HG02943 (cell line): Measurements from ENCODE around the gene WASF2.
A peak's percentile ranks its signal among the peaks of the same experiment; 100 is the strongest.

Experiments
- ATAC-seq: cut with Tn5 transposase; IDR thresholded peaks from one replicate; pipeline ENCODE4 v1.9.1; 2021; ENCODE audit warnings: mild to moderate bottlenecking, low read depth, moderate library complexity; ENCODE audit not compliant: unreplicated experiment

The WASF2 gene

GRCh38 chr1:27363766-27364695, 125.9 kb downstream of the WASF2 start:
- no peak for ATAC-seq

DNA sequence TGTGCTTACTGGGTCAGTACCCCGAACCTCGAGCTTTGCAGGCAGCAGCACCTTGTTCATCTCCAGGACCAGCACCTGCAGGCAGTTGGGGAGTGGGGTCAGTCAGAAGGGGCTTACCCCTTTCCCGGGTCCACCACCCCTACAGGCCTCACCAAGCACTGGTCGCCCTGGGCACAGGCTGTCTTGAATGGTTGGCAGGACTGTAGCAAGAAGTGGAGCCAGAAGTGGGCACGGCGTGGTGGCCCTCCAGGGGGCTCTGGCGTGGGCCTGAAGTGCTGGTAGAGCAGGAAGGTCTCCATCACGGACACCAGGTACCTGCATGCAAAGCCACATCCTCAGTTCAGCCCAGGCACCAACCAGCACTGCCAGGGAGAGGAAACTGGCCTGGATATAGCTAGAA, 128.4 kb downstream of the WASF2 start:
- ATAC-seq: no peak

DNA sequence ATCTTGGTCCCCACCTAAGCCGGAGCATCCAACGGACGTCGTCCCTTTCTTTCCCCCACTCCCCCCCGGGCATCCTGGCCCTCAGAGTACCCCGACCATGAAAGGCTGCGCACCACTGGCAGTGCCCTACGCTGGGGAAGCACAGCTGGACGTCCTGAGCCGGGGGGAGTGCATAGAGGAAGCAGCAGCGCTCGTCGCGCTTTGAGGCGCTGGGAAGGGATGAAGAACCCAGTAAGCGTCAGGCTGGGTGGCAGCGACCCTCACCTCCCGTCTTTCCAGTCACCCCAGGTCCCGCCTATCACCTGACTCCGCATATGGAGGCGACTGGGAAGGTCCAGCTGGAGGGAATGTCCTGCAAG, 128.9 kb downstream of the WASF2 start:
- no peak for ATAC-seq

DNA sequence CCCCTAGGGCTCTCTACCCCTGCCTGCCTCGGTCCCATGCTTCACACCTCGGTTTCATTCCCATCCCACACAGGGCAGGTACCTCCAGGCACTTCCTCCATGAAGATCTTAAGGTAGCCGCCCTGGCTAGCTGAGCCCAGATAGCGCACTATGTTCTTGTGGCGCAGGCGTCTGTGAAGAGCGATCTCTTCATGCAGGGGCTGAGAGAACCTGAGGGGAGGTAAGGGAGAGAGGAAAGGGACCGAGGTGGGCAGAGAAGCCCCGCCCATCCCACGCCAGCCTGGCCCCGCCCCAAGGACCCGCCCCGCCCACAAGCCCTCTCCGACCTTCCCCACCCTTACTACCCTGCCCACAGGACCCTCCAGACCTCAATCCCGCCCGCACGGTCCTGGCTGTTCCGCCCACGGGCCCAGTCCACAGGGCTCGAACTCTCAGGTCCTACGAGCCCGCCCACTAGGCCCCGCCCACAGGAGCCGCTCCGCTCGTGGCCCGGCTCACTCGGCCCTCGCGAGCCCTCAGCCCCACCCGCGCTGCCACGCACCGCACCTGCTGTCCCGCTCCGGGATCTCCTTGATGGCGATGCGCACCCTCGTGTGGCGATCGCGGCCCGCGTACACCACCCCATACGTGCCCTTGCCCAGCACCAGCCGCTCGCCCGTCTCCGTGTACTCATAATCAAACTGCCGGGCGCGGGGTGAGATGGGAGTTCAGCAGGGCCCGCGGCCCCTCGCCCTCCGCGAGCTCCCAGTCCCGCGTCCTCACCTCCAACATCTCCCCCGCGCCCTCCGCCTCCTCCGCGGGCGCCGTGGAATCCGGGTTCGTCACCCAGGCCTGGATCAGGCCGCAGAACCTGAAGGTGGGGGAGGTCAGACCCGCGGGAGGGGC, 129.6 kb downstream of the WASF2 start:
- ATAC-seq: no peak

DNA sequence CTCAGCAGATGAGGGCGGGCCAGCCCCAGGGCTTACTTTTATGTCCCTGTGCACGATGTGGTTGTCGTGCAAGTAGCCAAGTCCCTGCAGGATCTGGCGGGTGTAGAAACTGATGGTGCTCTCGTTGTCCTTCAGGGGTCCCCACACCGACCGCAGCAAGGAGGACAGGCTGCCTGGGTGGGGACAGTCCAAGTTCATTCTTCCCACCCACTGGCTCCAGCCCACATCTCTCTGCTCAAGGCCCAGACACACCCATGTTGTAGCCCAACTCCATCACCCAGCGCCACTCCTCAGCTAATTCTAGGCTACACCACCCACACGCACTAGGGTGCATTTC, 130.2 kb downstream of the WASF2 start:
- no peak for ATAC-seq

DNA sequence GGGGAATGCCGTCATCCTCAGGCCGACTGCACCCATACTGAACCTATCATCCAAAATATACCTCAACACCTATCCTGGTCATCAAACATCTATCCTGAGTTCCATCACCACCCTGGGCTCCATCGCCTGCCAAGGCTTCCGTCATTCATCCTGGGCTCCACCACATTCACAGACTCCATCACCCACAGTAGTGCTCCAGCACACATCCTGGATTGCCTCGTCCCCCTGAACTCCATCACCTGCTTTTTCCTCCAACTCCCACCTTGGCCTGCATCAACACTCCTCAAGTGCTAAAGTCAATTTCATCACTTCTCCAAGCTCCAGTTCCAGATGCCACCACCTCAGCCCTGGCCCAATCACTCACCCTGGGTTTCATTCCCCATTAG, 131.0 kb downstream of the WASF2 start:
- no peak for ATAC-seq

- no peak for ATAC-seq
Measured at GRCh38 chr1:27358038-27358927, 131.7 kb downstream of the WASF2 start.

DNA sequence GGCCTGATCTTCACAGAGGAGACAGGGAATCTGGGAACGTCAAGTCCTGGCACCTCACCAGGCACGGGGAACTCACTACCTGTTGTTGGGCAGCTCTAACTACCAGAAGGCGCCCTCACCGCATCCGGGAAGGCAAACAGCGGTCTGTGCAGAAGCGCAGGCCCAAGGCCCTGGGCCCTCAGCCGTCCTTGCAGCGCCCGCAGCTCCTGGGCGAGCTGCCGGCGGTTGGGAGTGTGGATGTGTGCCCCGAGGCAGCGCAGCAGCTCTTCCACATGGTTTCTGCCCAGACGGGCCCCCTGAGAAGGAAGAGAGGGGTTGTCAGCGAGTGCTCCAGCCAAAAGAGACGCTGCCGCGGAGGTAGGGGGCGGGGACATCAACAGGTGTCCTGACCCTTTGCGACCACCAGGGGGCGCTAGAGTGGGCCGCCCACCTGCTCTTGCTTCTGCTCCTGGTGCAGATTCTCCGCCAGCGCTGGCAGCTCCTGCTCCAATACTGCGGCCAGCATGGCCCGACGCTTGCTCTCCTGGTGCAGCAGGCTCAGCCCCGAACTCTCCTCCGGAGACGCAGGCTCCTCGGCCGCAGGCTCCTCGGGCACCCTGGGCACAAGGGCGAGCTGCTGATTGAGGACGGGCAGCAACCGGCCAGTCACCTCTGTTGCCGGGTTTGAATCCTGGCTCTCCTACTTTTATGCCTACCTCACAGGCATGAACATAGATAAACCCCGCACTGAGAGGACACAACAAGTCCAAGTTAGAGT, 132.5 kb downstream of the WASF2 start:
- ATAC-seq: peak; percentile 54

DNA sequence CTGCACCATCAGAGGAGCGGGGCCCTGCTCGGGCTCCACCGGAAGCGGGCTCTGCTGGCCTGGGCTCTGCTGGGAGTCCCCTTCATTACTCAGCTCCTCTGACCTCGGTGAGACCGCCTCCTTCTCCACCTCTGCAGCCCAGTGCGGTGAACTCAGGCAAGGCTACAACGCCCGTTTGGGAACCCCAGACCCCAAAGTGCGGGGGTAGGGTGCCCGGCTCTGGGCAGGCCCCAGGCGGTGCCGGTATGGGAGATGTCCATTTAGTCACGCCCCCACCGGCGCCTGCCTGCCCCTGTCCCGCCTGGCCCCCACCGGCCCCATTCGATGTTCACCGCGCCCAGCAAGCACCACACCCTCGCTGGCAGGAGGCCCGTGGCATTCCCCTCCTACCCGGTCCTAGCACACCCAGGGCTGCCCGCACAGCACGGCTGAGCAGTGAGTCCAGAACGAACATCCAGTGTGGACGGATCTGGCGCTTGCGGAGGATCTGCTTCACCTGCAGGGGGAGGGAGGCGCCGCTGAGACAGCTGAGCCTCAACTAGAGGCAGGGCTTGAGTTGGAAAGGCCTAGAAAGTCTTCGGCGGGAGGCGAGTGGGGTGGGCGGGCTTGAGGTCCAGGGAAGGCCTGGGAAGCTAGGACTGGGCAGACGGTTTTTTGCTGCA, 133.2 kb downstream of the WASF2 start:
- ATAC-seq: no peak

- no peak for ATAC-seq
Measured at GRCh38 chr1:27356277-27356618, 133.7 kb downstream of the WASF2 start.

DNA sequence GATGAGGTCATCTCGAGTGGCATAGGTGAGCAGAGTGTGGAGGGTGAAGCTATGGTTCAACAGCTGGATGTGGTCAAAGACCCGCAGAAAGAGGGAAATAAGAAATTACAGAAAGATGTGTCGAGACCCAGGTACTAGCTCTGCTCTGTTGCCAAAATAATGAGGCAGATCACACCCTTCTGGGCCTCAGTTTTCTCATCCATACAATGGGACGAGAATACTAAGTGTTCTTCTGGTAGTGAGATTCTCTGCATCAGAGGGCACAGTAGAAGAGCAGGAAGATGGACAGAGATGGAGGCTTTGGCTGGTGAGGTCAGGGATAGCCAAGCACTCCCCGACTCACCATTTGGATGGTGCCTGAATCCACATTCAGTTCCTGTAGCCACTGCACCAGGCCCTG, 134.3 kb downstream of the WASF2 start:
- no peak for ATAC-seq
